ENCODE measurements around the gene EIF4H. TPM values are rescaled to one million over a fixed set of nuclear protein-coding genes. Genes with fewer than 3 reads are reported as not detected.

Gene EIF4H
- total RNA-seq, 4 donors from 2014 or later: 146 to 204 (median 187) TPM

DNA sequence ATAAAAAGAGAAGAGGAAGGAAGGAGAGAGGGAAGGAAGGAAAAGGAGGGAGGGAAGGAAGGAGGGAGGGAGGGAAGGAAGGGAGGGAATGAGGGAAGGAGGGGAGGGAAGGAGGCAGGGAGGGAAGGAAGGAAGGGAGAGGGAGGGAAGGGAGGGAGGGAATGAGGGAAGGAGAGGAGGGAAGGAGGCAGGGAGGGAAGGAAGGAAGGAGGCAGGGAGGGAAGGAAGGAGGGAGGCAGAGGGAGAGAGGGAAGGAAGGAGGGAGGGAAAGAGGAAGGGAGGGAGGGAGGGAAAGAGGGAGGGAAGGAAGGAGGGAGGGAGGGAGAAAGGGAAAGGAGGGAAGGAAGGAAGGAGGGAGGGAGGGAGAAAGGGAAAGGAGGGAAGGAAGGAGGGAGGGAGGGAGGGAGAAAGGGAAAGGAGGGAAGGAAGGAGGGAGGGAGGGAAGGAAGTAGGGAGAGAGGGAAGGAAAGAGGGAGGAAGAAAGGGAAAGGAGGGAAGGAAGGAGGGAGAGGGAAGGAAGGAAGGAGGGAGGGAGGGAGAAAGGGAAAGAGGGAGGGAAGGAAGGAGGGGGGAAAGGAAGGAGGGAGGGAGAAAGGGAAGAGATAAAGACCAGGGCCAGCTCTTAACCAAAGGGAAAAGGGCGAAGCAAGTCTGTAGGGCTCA lies 29.9 kb downstream of the EIF4H start:
- TF ChIP-seq, protein P1, sequence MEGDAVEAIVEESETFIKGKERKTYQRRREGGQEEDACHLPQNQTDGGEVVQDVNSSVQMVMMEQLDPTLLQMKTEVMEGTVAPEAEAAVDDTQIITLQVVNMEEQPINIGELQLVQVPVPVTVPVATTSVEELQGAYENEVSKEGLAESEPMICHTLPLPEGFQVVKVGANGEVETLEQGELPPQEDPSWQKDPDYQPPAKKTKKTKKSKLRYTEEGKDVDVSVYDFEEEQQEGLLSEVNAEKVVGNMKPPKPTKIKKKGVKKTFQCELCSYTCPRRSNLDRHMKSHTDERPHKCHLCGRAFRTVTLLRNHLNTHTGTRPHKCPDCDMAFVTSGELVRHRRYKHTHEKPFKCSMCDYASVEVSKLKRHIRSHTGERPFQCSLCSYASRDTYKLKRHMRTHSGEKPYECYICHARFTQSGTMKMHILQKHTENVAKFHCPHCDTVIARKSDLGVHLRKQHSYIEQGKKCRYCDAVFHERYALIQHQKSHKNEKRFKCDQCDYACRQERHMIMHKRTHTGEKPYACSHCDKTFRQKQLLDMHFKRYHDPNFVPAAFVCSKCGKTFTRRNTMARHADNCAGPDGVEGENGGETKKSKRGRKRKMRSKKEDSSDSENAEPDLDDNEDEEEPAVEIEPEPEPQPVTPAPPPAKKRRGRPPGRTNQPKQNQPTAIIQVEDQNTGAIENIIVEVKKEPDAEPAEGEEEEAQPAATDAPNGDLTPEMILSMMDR (IDR thresholded peaks at IDR 0.05; ENCODE audit: low read depth): no peak

DNA sequence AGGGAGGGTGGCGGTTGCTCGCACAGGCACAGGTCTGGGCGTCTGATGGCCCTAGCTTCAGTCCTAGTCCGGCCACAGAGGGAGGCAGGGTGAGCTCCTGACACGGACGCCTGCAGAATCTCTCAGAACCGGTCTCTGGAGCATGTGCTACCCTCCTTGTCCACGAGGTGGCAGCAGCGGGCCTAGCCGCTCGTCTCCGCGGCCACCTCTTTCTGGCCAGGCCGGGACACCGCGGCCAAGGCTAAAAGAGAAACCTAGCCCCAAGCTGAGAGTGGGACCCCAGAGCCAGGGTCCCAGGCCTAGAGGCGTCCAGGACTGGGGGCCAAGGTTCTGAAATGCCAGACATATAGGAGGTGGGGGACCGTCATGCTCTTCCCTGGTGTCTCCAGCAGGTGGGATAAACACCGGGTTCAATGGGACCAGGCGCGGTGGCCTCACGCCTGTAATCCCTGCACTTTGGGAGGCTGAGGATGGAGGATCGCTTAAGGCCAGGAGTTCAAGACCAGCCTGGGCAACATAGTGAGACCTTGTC lies 32.5 kb downstream of the EIF4H start:
- TF ChIP-seq, protein P1 (IDR thresholded peaks at IDR 0.05; ENCODE audit: low read depth): no peak

DNA sequence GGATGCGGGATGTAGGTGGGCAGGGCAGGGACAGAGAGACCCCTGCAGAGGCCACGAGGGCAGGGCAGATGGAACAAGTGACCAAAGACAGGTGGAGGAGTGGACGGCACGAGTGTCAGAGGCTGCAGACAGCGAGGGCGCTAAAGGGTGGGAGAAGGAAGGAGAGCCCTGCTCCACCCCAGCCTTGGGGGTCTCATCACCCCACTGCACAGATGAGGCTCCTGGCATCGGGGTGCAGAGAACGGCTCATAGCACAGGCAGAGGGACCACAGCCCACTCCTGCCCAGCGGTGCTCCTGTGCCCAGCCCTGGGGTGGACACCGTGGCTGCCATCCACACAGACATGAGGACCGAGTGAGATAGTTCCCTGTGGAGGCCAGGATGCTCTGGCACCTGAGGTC lies 33.4 kb downstream of the EIF4H start:
- TF ChIP-seq, protein P1 (IDR thresholded peaks at IDR 0.05; ENCODE audit: low read depth): no peak

DNA sequence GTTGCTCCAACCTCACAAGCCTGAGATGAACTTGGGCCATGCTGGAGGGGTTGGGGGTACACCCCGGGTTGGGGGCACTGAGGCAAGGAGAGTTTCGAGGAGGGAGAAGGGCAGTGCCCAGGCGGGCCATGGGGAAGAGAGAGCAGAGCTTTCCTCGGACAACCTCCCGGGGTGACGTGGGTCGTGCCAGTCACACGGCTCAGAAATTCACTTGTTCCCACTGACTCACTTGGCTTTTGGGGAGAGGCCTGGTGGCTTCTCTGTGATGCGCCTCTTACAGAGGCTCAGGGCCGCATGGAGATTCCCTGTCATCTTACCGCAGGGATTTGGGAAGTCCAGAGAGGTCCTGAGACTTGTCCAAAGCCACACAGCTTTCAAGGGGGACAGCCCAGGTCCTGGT lies 38.5 kb downstream of the EIF4H start:
- TF ChIP-seq, protein P1 (IDR thresholded peaks at IDR 0.05; ENCODE audit: low read depth): no peak

- TF ChIP-seq, protein P1 (IDR thresholded peaks at IDR 0.05; ENCODE audit: low read depth): no peak
Measured at GRCh38 chr7:74214816-74215630, 40.9 kb downstream of the EIF4H start.

DNA sequence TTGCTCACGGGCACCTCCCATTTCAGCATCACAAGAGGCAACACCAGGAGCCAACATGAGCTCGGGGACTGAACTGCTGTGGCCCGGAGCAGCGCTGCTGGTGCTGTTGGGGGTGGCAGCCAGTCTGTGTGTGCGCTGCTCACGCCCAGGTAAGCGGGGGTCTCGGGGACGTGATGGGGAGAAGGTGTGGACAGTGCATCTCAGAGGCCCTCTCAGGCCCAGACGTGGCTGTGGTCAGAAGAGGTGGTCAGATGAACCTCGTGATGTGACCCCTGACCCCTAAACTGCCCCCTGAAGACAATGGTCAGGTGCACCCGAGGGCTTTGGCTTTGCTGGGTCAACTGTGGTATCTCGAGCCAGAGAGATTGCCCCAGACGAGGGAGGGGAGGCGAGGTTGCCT lies 41.8 kb downstream of the EIF4H start:
- TF ChIP-seq, protein P1 (IDR thresholded peaks at IDR 0.05; ENCODE audit: low read depth): no peak

GRCh38 chr7:74216361-74216761 lies 42.2 kb downstream of the EIF4H start:
- TF ChIP-seq, protein P1 (IDR thresholded peaks at IDR 0.05; ENCODE audit: low read depth): no peak

Measured in subcutaneous adipose tissue (tissue), 4 donors.